Caco-2 (cell line): ENCODE results near the gene ECM2. TPM values are rescaled to one million over a fixed set of nuclear protein-coding genes. Genes with fewer than 3 reads are reported as not detected.

Experiments
- BruUV-seq: library from RNA; stranded (reverse); fragments of 400-500 nt; replicated peaks from 2 replicates; lab custom pipeline; 2021; lab: Mats Ljungman, UMichigan
- CTCF ChIA-PET: fragments of 300-600 bp; sonication (Branson Sonifier 250); formaldehyde crosslinking; loops from one replicate; lab custom pipeline; 2022; ENCODE audit warnings: antibody characterized with exemption; lab: Charles Lee
- POLR2A ChIA-PET: fragments of 300-600 bp; sonication (Branson Sonifier 250); formaldehyde crosslinking; loops from one replicate; lab custom pipeline; 2022; ENCODE audit warnings: antibody characterized with exemption; lab: Charles Lee
- DNase-seq, 2 experiments: peaks; one replicate each; pipeline versions ENCODE4 v3.0.0 to v3.0.0-alpha.2; 2020 to 2022
- H3K27me3 ChIP-seq: replicated peaks from 2 replicates; pipeline ENCODE4 v1.6.0; 2011; ENCODE audit warnings: low read length; ENCODE audit not compliant: control insufficient read depth, insufficient read depth
- H3K36me3 ChIP-seq: 2 replicates; pipeline ENCODE4 v1.5.1; 2011; ENCODE audit warnings: low read length; ENCODE audit not compliant: control insufficient read depth, insufficient read depth
- H3K4me1 ChIP-seq: fragments of 250-450 bp; sonication (Bioruptor Pico); 2 replicates; pipeline ENCODE4 v1.5.1; 2020; ENCODE audit warnings: mild to moderate bottlenecking
- H3K4me3 ChIP-seq: 2 replicates; pipeline ENCODE4 v1.5.1; 2011; ENCODE audit warnings: low read depth, mild to moderate bottlenecking, control low read depth, low read length
- H3K9me3 ChIP-seq: fragments of 250-450 bp; sonication (Bioruptor Pico); 2 replicates; pipeline ENCODE4 v1.5.1; 2020; ENCODE audit warnings: mild to moderate bottlenecking, moderate library complexity
- H3K27ac Mint-ChIP-seq: one replicate; pipeline ENCODE4 v1.8.0; 2022; ENCODE audit warnings: mixed read lengths; ENCODE audit not compliant: unreplicated experiment
- H3K27me3 Mint-ChIP-seq: one replicate; pipeline ENCODE4 v1.8.0; 2022; ENCODE audit warnings: mixed read lengths; ENCODE audit not compliant: insufficient read depth, unreplicated experiment
- H3K36me3 Mint-ChIP-seq: one replicate; pipeline ENCODE4 v1.8.0; 2022; ENCODE audit warnings: mild to moderate bottlenecking, mixed read lengths; ENCODE audit not compliant: insufficient read depth, unreplicated experiment
- H3K4me1 Mint-ChIP-seq: one replicate; pipeline ENCODE4 v1.8.0; 2022; ENCODE audit warnings: low read depth, mixed read lengths; ENCODE audit not compliant: unreplicated experiment
- H3K4me3 Mint-ChIP-seq: one replicate; pipeline ENCODE4 v1.8.0; 2022; ENCODE audit warnings: mild to moderate bottlenecking, moderate library complexity, mixed read lengths; ENCODE audit not compliant: unreplicated experiment
- H3K9me3 Mint-ChIP-seq: one replicate; pipeline ENCODE4 v1.8.0; 2022; ENCODE audit warnings: mixed read lengths; ENCODE audit not compliant: unreplicated experiment
- intact Hi-C: fragments of 100-400 bp; cut with micrococcal nuclease; formaldehyde crosslinking; loops from one replicate; pipeline ENCODE4 v1.10.0; 2022; ENCODE audit not compliant: unreplicated experiment
- total RNA-seq: library from RNA; stranded (reverse); gene quantifications from 2 replicates; pipeline ENCODE4 v1.2.3, GENCODE V29; 2022
- TF ChIP-seq, protein P1 (sequence below), 2 experiments: fragments of 200-600 bp in 1 of 2; IDR thresholded peaks; 1 replicate in 1 of 2; 2 replicates in 1 of 2; pipeline versions ENCODE4 v1.5.1 to v1.8.0; 2011 to 2022; ENCODE audit warnings: antibody characterized with exemption in 1 of 2, control low read depth in 1 of 2, inconsistent platforms in 1 of 2, low read depth in 1 of 2, low read length in 1 of 2, mild to moderate bottlenecking in 1 of 2, moderate library complexity in 1 of 2; ENCODE audit not compliant: insufficient read depth in 1 of 2, severe bottlenecking in 1 of 2, unreplicated experiment in 1 of 2

Gene ECM2
- total RNA-seq, 1 experiment from 2014 or later = not detected

DNA sequence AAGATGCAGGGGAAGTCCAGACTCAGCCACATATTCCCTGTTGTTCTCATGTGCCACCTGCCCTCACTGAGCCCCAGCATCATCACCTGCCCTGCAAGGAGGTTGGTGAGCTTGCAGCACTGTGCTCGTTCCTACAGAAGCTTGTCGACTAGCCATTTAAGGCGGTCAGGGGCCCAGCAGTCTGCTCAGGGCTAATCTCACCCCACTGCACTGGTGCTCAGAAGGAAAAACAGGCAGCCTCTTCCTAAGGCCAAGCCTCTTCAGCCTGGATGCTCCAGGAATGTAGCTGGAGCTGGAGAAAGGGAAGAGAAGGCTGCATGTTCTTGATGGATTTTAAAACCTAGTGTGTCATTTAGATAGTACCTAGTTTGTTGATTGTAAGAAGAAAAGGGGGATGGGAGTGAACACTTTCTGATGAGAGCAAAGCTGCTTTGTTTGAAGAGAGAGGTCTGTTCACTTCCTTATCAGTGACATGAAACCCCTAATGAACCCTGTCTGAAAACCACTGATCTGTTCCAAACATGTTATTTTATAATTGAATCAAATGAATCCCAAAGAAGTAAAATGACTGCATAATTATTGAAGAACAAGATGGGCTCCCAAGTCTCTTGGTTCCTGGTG is 42.9 kb downstream of the ECM2 start:
- ChIA-PET POLR2A (no interaction called here), CTCF (no interaction called here)
- intact Hi-C loops = no loop called here
- TF ChIP-seq, protein P1, sequence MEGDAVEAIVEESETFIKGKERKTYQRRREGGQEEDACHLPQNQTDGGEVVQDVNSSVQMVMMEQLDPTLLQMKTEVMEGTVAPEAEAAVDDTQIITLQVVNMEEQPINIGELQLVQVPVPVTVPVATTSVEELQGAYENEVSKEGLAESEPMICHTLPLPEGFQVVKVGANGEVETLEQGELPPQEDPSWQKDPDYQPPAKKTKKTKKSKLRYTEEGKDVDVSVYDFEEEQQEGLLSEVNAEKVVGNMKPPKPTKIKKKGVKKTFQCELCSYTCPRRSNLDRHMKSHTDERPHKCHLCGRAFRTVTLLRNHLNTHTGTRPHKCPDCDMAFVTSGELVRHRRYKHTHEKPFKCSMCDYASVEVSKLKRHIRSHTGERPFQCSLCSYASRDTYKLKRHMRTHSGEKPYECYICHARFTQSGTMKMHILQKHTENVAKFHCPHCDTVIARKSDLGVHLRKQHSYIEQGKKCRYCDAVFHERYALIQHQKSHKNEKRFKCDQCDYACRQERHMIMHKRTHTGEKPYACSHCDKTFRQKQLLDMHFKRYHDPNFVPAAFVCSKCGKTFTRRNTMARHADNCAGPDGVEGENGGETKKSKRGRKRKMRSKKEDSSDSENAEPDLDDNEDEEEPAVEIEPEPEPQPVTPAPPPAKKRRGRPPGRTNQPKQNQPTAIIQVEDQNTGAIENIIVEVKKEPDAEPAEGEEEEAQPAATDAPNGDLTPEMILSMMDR (IDR thresholded peaks at IDR 0.05; ENCODE audit: insufficient read depth in 1 of 2, low read depth in 1 of 2, low read length in 1 of 2, severe bottlenecking in 1 of 2, unreplicated experiment in 1 of 2) = no peak
- Histone ChIP-seq H3K9me3 (no peaks in the 10 kb centered on the region), H3K4me1 (no peaks in the 10 kb centered on the region), H3K27me3 (no peaks in the 10 kb centered on the region), H3K36me3 (no peaks in the 10 kb centered on the region), H3K4me3 (no peak overlapping the region)
- peaks cover 6% of the 10 kb centered on the region for H3K4me1 Mint-ChIP-seq
- BruUV-seq = no TSS peak
- no peak overlapping the region for H3K4me3 Mint-ChIP-seq
- no peaks in the 10 kb centered on the region for H3K36me3 Mint-ChIP-seq
- no peaks in the 10 kb centered on the region for H3K9me3 Mint-ChIP-seq
- no peaks in the 10 kb centered on the region for H3K27me3 Mint-ChIP-seq
- no peak for DNase-seq
- H3K27ac Mint-ChIP-seq = no peak overlapping the region

DNA sequence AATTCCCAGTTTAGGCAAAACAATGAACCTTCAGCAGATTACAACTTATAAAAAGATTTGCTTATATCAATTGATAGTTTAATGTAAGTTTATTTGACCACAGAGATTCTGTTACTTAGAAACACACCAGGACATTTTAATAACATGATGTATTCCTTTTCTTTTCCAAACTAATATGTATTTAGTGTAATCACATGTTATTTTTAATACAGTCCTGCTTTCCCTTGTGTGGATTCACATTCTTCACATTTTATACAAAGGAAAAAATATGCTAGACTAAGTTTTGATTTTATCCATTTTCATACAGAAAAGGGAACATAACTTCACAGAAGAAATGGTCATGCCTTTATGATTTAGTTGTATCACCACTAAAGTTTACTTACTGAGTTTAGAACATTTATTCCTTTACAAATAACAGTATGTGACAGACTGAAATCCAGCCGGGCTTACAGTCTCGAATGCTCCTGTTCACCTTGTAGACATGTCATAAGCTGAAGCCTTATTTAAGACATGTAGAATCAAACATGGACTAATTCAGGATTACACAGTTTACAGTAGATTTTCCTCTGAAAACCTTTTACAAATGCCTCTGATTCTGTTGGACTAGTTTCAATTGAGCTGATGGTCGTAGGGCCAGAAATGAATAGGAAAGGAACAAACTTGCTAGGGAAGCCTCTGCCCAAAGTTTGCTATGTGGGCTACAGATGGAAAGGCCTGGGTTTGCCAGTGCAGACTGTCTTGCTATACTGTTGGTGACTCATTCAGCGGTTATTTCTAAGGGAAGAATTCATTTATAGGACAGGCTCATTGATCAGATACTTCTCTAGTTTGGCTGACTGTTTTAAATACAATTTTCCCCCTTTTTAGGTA is 46.9 kb downstream of the ECM2 start:
- CTCF ChIA-PET = no interaction called here
- POLR2A ChIA-PET = interaction anchor here (0.6 kb wide), 1 partner anchor 40 kb away, joined by 4 read pairs; no protein-coding TSS in a partner anchor
- peaks cover 6% of the 10 kb centered on the region for H3K4me1 Mint-ChIP-seq

GRCh38 chr9:92486371-92486770 is 49.4 kb downstream of the ECM2 start:
- no TSS peak for BruUV-seq
- no peak overlapping the region for H3K27ac Mint-ChIP-seq

More for the DNA sequence above, 46.9 kb downstream of the ECM2 start:
- intact Hi-C loops = no loop called here
- no peaks in the 10 kb centered on the region for H3K36me3 Mint-ChIP-seq
- no peak for DNase-seq
- TF ChIP-seq, protein P1 (IDR thresholded peaks at IDR 0.05; ENCODE audit: insufficient read depth in 1 of 2, low read depth in 1 of 2, low read length in 1 of 2, severe bottlenecking in 1 of 2, unreplicated experiment in 1 of 2) = no peak
- Histone ChIP-seq H3K27me3 (no peaks in the 10 kb centered on the region), H3K4me1 (no peaks in the 10 kb centered on the region), H3K4me3 (no peak overlapping the region), H3K36me3 (no peaks in the 10 kb centered on the region), H3K9me3 (no peaks in the 10 kb centered on the region)
- no peak overlapping the region for H3K4me3 Mint-ChIP-seq
- BruUV-seq = no TSS peak
- no peaks in the 10 kb centered on the region for H3K27me3 Mint-ChIP-seq
- no peaks in the 10 kb centered on the region for H3K9me3 Mint-ChIP-seq
- no peak overlapping the region for H3K27ac Mint-ChIP-seq

More at GRCh38 chr9:92486371-92486770, 49.4 kb downstream of the ECM2 start:
- H3K36me3 ChIP-seq = no peaks in the 10 kb centered on the region
- H3K4me1 ChIP-seq = no peaks in the 10 kb centered on the region; the same call in 1 of the 2 replicates
- H3K27me3 Mint-ChIP-seq = no peaks in the 10 kb centered on the region
- H3K27me3 ChIP-seq = no peaks in the 10 kb centered on the region
- POLR2A ChIA-PET = interaction anchor here (0.7 kb wide), 1 partner anchor 13 kb away, joined by 6 read pairs; no protein-coding TSS in a partner anchor
- no peaks in the 10 kb centered on the region for H3K9me3 Mint-ChIP-seq
- H3K4me3 Mint-ChIP-seq = no peak overlapping the region
- TF ChIP-seq, protein P1 (IDR thresholded peaks at IDR 0.05; ENCODE audit: insufficient read depth in 1 of 2, low read depth in 1 of 2, low read length in 1 of 2, severe bottlenecking in 1 of 2, unreplicated experiment in 1 of 2) = no peak
- H3K9me3 ChIP-seq = no peaks in the 10 kb centered on the region
- H3K36me3 Mint-ChIP-seq = no peaks in the 10 kb centered on the region
- H3K4me1 Mint-ChIP-seq = peaks cover 3% of the 10 kb centered on the region
- CTCF ChIA-PET = no interaction called here
- H3K4me3 ChIP-seq = no peak overlapping the region
- intact Hi-C loops = no loop called here
- DNase-seq = no peak
